D721Med (cell line): ENCODE measurements around the gene CDS2.

Source experiments
- DNase-seq: peaks from one replicate; pipeline ENCODE4 v3.0.0; 2011; ENCODE audit warnings: low spot score; ENCODE audit not compliant: insufficient read length
- FAIRE-seq: peaks from 2 replicates; lab custom pipeline; 2011; peaks lifted over from hg19 to GRCh38; lab: Jason Lieb, UNC
- TF ChIP-seq, protein P1 (sequence below): IDR thresholded peaks from 2 replicates; pipeline ENCODE4 v1.5.1; 2012; ENCODE audit warnings: mild to moderate bottlenecking, control low read depth; ENCODE audit not compliant: insufficient read depth; ENCODE audit errors: missing control alignments

Gene CDS2

DNA sequence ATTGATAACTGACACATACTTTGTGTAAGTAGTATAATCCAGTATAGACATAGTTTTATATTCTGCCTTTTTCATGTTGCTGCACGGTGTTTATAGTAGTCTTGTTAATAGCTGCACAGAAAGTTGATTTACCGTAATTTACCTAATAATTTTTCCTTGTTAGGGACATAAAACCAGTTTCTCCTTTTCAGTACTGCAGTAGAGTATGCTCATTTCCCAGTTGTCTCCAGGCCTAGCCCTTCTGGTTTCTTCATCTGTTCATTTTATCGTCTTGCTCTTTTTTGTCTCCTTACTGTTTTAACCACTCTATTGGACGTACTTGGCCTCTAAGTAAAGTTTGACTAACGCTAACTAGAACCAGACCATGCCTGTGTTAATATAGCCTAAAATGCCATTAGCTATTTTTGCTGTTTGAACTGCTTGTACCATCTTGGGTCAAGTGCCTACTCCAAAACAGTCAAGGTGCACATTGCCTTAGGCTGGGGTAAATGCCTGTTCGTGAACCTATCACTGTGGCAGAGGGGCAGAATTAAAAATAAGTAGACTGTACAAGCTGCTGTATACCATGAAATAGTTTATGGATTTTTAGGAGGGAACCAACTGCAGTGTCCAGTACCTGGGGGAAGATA lies 34.8 kb downstream of the CDS2 start:
- DNase-seq = no peak
- FAIRE-seq = no peak
- TF ChIP-seq, protein P1, sequence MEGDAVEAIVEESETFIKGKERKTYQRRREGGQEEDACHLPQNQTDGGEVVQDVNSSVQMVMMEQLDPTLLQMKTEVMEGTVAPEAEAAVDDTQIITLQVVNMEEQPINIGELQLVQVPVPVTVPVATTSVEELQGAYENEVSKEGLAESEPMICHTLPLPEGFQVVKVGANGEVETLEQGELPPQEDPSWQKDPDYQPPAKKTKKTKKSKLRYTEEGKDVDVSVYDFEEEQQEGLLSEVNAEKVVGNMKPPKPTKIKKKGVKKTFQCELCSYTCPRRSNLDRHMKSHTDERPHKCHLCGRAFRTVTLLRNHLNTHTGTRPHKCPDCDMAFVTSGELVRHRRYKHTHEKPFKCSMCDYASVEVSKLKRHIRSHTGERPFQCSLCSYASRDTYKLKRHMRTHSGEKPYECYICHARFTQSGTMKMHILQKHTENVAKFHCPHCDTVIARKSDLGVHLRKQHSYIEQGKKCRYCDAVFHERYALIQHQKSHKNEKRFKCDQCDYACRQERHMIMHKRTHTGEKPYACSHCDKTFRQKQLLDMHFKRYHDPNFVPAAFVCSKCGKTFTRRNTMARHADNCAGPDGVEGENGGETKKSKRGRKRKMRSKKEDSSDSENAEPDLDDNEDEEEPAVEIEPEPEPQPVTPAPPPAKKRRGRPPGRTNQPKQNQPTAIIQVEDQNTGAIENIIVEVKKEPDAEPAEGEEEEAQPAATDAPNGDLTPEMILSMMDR = no peak

DNA sequence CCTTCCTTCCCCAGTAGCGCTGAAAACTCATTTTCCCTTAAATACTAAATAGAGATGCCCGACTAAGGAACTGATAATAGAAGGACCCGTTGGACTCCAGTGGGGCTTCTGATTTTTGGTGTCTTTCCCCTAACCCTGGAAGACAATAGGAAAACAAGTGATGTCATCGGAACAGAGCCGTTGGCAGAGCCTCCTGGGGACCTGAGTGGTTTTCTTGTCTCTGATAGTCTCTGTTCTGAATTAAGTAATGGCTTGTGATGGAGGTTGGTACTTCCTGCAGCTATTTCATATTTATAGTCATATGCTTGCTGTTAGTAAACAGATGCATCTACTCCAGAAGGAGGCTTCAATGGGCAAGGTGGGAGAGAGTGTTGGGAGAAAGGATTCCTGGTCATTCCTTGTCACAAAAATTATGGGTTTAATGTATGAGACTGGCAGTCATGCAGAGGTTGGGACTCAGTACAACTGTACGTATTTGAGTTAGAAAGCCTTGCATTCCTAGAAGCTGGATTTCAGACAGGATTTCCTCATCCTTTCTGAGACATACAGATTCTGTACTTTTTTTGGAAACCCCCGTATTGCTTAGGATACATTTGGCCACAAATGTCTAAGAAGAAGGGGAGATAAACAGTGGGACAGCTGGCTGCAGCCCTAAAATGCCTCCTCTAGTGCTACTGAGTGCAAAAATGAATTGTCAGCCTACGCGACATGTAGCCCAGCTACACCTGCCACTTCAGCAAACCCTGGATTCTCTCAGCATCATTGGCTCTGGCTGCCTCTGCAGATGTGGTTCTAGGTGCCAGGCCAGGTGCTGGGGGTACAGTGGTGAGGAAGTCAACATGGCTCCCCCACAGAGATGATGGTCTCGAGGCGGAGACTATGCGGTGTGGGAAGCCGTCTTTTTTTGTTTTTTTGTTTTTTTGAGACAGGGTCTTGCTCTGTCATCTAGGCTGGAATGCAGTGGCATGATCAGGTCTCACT lies 38.1 kb downstream of the CDS2 start:
- TF ChIP-seq, protein P1 = no peak
- no peak for FAIRE-seq
- DNase-seq = no peak

DNA sequence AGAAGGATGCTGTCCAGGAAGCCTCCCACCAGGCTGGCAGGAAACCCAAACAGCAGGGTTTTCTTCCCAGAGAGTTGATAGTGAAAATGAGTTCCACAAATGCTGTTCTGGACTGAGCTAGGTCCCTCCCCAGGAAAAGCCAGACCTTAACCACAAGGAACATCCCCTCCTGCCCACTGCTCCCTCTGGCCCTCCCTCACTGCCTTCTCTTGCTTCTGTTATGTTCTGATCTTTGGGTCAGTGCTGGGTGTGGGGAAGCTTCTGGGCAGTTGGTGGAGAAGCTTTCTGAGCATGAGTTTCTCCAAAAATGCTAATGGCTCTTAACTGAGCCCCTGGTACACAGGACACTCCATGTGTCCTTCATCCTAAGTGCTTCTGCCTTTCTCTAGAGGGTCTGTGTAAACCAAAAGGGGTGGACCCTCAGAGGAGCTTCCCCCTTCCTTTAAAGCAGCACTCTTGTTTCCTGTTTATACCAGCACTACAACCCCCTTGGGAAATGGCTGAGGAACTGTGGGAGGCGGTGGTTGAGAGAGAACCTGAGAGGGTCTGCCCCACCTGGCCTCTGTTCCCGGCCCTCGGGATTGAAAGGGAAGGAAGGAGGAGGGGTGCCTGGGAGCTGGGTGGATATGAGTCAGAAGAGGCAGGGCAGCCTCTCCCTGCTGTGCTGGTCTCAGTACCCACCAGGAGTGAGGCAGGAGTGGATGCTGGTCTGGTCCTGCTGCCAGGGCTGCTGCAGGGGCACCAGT lies 42.0 kb downstream of the CDS2 start:
- DNase-seq (no peak), FAIRE-seq (no peak)
- TF ChIP-seq, protein P1 = no peak

GRCh38 chr20:5170341-5170740 lies 43.5 kb downstream of the CDS2 start:
- no peak for DNase-seq
- TF ChIP-seq, protein P1 = no peak
- FAIRE-seq = no peak

DNA sequence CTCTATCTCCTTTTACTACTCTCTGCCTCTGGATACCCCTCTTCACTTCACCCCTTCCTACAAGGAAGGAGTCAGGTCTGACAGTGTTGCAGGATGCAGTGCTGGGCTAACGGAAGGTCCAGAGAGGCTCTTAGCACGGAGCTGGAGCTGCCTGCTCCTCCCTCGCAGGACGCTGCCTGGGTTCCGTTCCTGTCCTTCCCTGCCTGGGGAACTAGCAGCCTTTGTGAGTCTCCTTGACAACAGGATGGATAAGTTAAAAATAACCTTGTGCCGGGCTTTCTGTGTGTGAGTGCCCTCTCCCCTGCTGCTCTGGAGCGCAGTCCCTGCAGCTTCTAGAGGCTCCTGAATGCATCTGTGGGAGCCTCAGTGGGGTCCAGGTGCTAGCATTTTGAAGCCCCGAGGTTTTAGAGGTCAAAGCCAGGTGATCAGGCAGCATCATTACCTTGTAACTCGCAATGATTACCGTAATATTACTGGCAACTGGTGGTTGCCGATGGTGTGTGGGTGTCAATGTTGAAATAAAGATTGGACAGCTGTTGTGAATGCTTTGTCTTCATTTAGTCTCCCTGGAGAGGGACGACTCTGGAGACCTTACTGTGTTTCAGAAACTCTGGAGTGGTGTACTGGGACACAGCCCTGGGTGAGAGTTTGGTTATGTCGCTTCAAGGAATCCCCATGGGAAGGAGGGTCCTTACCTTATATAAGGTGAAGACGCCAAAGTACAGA lies 44.4 kb downstream of the CDS2 start:
- TF ChIP-seq, protein P1 = no peak
- DNase-seq = no peak
- FAIRE-seq = no peak

- DNase-seq (no peak), FAIRE-seq (no peak)
- TF ChIP-seq, protein P1 = no peak
Measured at GRCh38 chr20:5171790-5172164, 45.0 kb downstream of the CDS2 start.
